ENCODE results near the gene JARID2. TPM values are rescaled to one million over a fixed set of nuclear protein-coding genes. Genes with fewer than 3 reads are reported as not detected.

Gene JARID2
- total RNA-seq, 3 donors from 2014 or later: 10.6 to 11.8 (median 11.4) TPM

DNA sequence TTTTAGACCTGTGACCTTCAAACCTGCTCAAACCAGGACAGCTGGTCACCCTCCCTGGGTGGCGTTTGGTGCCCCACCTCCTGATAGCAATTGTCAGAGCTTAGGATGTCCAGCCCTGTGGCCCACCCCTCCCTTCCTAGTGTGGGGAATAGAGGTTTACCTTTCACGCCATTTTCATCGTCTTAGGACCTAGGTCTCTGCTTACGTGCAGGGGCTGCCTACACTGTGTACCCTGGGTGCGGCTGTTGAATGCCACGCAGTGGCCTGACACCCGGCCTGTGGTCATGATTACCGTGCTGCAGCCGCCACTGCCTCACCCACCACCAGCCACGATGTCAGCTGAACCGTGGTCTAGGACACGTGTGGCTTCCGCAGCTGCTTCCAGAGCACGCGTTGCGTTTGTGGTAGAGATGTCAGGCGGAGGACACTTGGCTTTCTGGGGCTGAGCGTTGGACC, 259.6 kb downstream of the JARID2 start:
- Histone ChIP-seq H3K36me3 (ENCODE audit: low read depth) (no peaks in the 10 kb centered on the region), H3K4me3 (no peak overlapping the region), H3K4me1 (ENCODE audit: low read depth) (no peaks in the 10 kb centered on the region), H3K9me3 (no peaks in the 10 kb centered on the region)
- intact Hi-C loops (cut with DNase I, micrococcal nuclease): loop anchor here in 1 of 2 donors (10.0 kb wide), 1 partner anchor 119 kb away; no protein-coding TSS in a partner anchor
- DNase-seq (peak in 1 of 3 donors; percentile 42), ATAC-seq (no peak)
- TF ChIP-seq, protein P1, sequence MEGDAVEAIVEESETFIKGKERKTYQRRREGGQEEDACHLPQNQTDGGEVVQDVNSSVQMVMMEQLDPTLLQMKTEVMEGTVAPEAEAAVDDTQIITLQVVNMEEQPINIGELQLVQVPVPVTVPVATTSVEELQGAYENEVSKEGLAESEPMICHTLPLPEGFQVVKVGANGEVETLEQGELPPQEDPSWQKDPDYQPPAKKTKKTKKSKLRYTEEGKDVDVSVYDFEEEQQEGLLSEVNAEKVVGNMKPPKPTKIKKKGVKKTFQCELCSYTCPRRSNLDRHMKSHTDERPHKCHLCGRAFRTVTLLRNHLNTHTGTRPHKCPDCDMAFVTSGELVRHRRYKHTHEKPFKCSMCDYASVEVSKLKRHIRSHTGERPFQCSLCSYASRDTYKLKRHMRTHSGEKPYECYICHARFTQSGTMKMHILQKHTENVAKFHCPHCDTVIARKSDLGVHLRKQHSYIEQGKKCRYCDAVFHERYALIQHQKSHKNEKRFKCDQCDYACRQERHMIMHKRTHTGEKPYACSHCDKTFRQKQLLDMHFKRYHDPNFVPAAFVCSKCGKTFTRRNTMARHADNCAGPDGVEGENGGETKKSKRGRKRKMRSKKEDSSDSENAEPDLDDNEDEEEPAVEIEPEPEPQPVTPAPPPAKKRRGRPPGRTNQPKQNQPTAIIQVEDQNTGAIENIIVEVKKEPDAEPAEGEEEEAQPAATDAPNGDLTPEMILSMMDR (IDR thresholded peaks at IDR 0.05): no peak

DNA sequence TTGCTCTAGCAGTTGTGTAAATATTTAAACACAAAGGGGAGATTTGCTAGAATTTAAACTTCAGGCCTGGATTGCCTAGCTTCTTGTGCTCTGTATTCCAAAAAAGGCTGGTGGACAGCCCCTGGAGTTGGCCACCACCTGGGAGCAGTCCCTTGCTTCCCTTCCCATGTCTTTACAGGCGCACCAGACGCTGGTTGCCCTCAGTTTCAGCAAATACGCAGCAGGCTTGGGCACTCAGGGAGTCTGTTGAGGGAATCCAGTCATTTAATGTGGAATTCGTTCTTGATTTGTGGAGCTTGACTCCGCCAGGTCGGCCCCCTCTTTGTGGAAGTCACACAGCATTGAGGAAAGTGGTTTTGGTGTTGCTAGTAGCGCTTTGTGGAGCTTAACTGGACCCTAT, 260.2 kb downstream of the JARID2 start:
- intact Hi-C loops (cut with DNase I, micrococcal nuclease): loop anchor here in 1 of 2 donors (10.0 kb wide), 1 partner anchor 119 kb away; no protein-coding TSS in a partner anchor

DNA sequence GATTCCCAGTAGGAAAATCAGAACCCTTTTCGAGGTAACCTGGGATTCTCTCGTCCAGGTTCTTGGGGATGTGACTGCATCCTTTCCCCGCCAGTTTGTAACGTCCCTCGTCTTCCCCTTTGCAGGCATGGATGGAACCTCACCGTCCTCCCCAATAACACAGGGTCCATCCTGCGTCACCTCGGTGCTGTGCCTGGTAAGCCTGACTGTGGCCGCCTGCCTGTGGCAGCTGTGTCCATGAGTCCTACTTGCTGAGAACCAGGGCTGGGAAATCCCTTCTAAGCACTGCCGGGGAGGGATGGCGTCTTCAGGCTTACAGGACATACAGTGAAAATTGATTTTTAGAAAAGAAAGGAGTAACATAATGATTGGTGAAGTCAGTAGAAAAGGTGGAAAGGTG, 261.4 kb downstream of the JARID2 start:
- Histone ChIP-seq H3K36me3 (ENCODE audit: low read depth) (no peaks in the 10 kb centered on the region), H3K9me3 (no peaks in the 10 kb centered on the region), H3K4me1 (ENCODE audit: low read depth) (no peaks in the 10 kb centered on the region), H3K4me3 (no peak overlapping the region)
- DNase-seq: peak in 1 of 3 donors; percentile 0
- intact Hi-C loops (cut with DNase I, micrococcal nuclease): loop anchor here in 1 of 2 donors (10.0 kb wide), 1 partner anchor 118 kb away; no protein-coding TSS in a partner anchor
- no peak for ATAC-seq
- TF ChIP-seq, protein P1 (IDR thresholded peaks at IDR 0.05): no peak

More for the DNA sequence above, 260.2 kb downstream of the JARID2 start:
- ATAC-seq (no peak), DNase-seq (no peak)
- H3K4me1 ChIP-seq (ENCODE audit: low read depth): no peaks in the 10 kb centered on the region
- TF ChIP-seq, protein P1 (IDR thresholded peaks at IDR 0.05): no peak
- H3K36me3 ChIP-seq (ENCODE audit: low read depth): no peaks in the 10 kb centered on the region
- no peak overlapping the region for H3K4me3 ChIP-seq
- no peaks in the 10 kb centered on the region for H3K9me3 ChIP-seq

DNA sequence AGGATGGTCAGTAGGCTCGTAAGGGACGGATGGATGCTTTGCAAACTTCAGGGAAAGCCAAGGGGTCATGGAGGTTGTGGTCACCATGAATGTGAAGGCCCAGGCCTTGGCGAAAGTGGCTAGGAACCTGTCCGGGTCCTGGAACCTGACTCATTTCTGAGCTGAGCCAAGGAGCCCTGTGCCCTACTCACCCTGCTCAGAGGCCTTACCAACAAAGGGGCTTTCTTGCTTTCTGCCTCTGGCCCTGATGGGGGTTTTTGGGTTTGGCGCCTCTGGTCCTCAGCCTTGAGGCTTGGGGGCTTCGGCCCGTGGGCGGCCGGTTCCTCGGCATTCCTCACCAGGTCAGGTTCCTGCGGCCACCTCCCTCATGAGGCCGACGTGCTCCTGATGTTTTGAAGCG, 261.9 kb downstream of the JARID2 start:
- H3K36me3 ChIP-seq (ENCODE audit: low read depth): no peaks in the 10 kb centered on the region
- TF ChIP-seq, protein P1 (IDR thresholded peaks at IDR 0.05): no peak
- no peak for ATAC-seq
- H3K4me3 ChIP-seq: no peak overlapping the region
- intact Hi-C loops (cut with DNase I, micrococcal nuclease): loop anchor here in 1 of 2 donors (10.0 kb wide), 1 partner anchor 117 kb away; no protein-coding TSS in a partner anchor
- H3K9me3 ChIP-seq: no peaks in the 10 kb centered on the region
- no peak for DNase-seq
- no peaks in the 10 kb centered on the region for H3K4me1 ChIP-seq (ENCODE audit: low read depth)

DNA sequence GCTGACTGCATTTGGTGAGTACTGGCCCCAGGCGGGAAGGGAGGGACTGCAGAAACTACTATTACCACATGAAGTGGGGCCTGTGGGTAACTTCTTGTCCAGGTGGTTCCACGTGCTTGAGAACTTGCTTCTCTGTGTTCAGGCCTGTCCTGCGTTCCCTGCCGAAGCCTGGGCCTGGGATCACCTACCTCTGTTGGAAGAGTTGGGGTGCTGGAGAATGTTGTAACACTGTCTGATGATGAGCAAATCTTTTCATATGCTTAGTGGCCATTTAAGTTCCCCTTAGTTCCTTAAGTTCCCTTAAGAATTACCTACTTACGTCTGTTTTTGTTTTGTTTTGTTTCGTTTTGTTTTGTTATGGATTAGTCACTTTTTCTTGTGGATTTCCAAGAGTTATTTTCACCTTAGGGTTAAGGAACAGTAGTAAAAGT, 262.6 kb downstream of the JARID2 start:
- no peak overlapping the region for H3K4me3 ChIP-seq

More for the DNA sequence above, 262.6 kb downstream of the JARID2 start:
- DNase-seq (peak in 1 of 3 donors; percentile 31), ATAC-seq (no peak)
- no peaks in the 10 kb centered on the region for H3K9me3 ChIP-seq
- intact Hi-C loops (cut with DNase I, micrococcal nuclease): loop anchor here in 1 of 2 donors (10.0 kb wide), 1 partner anchor 116 kb away; no protein-coding TSS in a partner anchor
- TF ChIP-seq, protein P1 (IDR thresholded peaks at IDR 0.05): no peak
- H3K4me1 ChIP-seq (ENCODE audit: low read depth): no peaks in the 10 kb centered on the region
- H3K36me3 ChIP-seq (ENCODE audit: low read depth): peaks cover 5% of the 10 kb centered on the region

Measured in mucosa of descending colon (tissue), 3 donors.